GM13976 (cell line): ENCODE results near the gene KLRB1.
"Not testable (repeated sequence)": the region's sequence is repeated elsewhere in the genome, so short reads cannot be mapped to it uniquely, and the experiment has no call there.

Experiments
- DNase-seq: peaks from one replicate; pipeline ENCODE4 v3.0.0; 2012; ENCODE audit warnings: low spot score
- in situ Hi-C: fragments of 300-500 bp; cut with MboI; formaldehyde crosslinking; loops from one replicate; pipeline ENCODE4 v1.12.0; 2022; ENCODE audit warnings: low sequenced_read_pairs, mixed read lengths, inconsistent platforms; ENCODE audit not compliant: unreplicated experiment
- TF ChIP-seq, protein P1 (sequence below): IDR thresholded peaks from 2 replicates; pipeline ENCODE4 v1.5.1; 2012; ENCODE audit warnings: borderline replicate concordance, mild to moderate bottlenecking; ENCODE audit not compliant: insufficient read depth; ENCODE audit errors: extremely low read depth, missing control alignments, control extremely low read depth

Gene KLRB1

DNA sequence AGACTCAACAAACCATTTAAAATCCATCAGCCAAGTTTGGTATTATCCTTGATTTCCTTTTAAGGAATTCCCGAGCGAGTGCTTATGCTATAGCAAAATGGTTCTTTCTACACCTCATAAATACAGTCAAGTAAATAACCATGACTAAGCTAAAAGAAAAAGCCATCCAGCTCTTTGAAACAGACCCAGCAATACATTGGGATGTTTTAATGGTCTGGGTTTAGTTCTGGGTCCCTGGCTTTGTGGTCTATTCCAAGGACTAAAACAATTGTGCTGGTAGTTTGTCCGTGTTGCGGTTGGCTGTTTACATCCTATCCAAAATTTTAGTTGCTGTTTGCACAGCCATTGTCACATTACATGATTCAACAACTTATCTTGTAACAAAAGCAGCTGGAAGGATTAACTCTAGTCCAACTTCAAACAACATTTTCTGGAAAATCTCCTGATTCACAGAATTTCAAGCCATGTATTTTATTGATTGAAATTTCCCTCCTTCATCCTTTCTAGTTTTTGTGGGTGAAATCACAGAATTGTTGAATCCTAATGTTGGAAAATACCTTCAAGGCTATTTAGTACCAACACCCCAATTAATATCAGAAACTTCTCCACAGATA, 19.6 kb downstream of the KLRB1 start:
- no peak for DNase-seq
- in situ Hi-C loops = no loop called here
- TF ChIP-seq, protein P1, sequence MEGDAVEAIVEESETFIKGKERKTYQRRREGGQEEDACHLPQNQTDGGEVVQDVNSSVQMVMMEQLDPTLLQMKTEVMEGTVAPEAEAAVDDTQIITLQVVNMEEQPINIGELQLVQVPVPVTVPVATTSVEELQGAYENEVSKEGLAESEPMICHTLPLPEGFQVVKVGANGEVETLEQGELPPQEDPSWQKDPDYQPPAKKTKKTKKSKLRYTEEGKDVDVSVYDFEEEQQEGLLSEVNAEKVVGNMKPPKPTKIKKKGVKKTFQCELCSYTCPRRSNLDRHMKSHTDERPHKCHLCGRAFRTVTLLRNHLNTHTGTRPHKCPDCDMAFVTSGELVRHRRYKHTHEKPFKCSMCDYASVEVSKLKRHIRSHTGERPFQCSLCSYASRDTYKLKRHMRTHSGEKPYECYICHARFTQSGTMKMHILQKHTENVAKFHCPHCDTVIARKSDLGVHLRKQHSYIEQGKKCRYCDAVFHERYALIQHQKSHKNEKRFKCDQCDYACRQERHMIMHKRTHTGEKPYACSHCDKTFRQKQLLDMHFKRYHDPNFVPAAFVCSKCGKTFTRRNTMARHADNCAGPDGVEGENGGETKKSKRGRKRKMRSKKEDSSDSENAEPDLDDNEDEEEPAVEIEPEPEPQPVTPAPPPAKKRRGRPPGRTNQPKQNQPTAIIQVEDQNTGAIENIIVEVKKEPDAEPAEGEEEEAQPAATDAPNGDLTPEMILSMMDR = no peak

DNA sequence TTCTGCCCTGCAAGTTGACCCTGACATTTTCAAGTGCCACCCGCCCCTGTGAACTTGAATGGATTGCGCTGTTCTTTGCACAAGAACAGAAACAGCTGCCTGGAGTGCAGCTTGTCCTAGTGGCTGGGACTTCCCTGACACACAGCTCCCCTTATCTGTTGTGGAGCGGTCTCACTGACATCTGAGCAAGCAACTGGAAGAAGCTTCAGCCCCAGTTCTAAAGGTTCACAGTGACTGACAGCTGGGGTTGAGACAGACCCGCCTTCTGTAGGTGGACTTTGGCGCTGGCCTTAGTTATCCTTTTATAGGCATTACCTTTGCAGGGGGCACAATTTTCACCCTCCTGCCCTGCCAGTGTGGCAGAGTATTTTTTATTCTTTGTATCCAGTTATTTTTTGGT, 30.0 kb downstream of the KLRB1 start:
- in situ Hi-C loops, DNase-seq: not testable (repeated sequence)

DNA sequence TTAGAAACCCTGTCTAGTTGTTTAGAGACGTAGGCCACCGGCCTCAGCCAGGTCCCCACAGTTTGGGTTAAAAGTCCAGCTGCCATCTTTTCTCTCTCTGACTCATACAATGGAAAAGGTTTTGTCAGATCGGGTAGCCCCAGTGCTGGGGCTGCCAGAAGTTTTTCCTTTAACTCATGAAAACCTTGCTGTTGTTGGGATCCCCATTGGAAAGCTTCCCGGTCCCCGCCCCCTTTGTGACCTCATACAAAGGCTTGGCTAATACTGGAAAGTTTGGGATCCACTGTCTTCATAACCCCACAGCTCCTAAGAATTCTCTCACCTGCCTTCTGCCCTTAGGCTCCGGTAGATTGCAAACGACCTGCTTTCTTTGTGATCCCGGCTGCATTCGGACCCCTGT, 40.6 kb downstream of the KLRB1 start:
- DNase-seq, in situ Hi-C loops: not testable (repeated sequence)

DNA sequence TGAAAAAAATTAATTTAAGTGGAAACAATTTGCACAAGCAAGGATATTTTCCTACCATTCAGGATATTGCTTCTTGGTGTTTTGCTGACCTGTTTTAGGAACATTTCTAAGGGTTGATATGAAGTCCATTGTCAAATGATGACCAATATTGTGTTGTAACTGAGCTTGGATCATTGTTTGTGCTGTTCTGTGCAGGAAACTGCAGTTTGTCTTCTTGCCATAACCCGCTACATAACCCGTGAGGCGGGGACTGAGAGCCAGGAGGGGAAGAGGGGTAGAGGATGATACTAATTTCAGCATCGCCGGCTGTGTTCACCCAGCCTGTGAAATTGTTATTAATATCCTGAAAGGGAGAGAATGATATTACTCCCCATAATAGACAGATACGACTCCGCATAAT, 41.6 kb downstream of the KLRB1 start:
- DNase-seq, in situ Hi-C loops: not testable (repeated sequence)

DNA sequence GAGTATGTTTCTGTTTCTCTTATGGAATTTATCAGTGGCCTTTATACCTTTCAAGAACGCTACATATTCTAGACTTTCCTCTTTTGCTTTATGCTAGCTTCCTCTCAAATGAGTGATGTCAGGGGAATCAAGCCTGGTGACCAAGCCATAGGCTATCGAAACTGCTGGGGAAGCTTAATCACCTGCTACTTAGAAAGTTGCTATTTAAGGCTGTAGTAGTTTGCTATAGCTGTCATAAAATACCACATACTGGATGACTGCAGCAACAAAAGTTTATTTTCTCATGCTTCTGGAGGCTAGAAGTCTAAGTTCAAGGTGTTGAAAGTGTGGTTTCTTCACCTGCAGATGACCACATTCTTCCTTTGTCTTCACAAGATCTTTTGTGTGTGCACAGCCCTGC, 43.3 kb downstream of the KLRB1 start:
- DNase-seq, in situ Hi-C loops: not testable (repeated sequence)

DNA sequence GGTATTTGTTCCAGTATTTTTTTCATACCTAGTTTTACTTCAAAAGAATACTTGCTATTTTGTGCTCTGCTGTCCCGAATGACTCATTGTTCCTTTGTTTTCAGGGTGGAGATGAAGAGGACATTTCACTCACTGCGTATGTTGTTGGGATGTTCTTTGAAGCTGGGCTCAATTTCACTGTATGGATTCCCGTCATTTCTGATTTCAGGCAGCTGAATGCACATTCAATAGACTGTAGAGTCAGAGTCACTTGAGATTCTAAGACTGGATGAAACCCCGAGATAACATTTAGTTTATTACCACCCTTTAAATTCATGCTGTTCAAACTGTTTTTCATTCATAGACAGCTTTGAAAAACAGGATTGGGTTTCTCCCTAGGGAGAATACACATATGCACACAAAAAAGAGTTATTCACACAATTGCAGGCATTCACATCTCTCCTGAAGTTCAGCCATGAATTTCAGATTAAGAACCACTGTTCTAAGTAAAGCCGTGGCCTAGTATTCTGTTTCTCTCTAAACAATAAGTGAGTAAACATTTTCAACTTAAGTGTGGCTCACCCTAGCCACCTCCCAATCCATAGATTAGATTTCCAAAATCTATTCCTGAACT, 44.8 kb downstream of the KLRB1 start:
- in situ Hi-C loops = not testable (repeated sequence)

DNA sequence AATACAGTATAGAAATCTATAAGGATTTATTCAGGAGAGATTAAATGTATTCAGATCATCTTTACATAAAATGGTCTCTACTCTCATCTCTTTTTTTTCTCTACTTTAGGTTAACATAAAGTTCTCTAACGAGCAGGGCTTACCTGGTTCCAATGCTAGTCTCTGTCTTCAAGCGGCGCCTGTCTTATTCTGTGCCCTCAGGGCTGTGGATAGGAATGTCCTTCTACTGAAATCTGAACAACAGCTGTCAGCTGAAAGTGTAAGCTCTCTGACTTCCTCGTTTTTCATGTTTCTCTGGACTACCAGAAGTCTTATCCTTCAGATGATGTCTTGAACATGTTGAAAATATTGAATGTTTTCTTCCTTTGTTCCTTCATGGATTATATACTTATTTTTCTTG, 62.2 kb downstream of the KLRB1 start:
- DNase-seq = not testable (repeated sequence)

More for the DNA sequence above, 44.8 kb downstream of the KLRB1 start:
- DNase-seq = not testable (repeated sequence)

More for the DNA sequence above, 62.2 kb downstream of the KLRB1 start:
- in situ Hi-C loops = not testable (repeated sequence)
